Spleen (tissue), 7 donors: ENCODE data around the gene CNTNAP5.

Source experiments
- POLR2A ChIP-seq, 3 donors: fragments of 450-650 bp; IDR thresholded peaks; one replicate each; pipeline ENCODE4 v1.5.1; 2017; ENCODE audit warnings: antibody characterized with exemption in 3 of 3, mild to moderate bottlenecking in 1 of 3
- TF ChIP-seq, protein P1 (sequence below), 11 experiments: fragments of 200-600 bp in 7 of 11; fragments of 450-650 bp in 4 of 11; sonication (generic) in 4 of 11; IDR thresholded peaks in 8 of 11; conservative IDR thresholded peaks in 3 of 11; 1 replicate in 7 of 11; 2 replicates in 4 of 11; pipeline versions ENCODE4 v1.4.0 to v1.8.0; 2016 to 2021; ENCODE audit warnings: antibody characterized with exemption in 11 of 11, inconsistent platforms in 4 of 11, mild to moderate bottlenecking in 1 of 11
- donor health status: DM: no; HTN: no; CAD: no; lungs with moderate emphysema.
- donor health status: DM: no; HTN: no; CAD: no.
- donor health status: DM: no; HTN: no; CAD: no.

GRCh38 chr2:124886216-124886615, 861.1 kb downstream of the CNTNAP5 start:
- TF ChIP-seq, protein P1, sequence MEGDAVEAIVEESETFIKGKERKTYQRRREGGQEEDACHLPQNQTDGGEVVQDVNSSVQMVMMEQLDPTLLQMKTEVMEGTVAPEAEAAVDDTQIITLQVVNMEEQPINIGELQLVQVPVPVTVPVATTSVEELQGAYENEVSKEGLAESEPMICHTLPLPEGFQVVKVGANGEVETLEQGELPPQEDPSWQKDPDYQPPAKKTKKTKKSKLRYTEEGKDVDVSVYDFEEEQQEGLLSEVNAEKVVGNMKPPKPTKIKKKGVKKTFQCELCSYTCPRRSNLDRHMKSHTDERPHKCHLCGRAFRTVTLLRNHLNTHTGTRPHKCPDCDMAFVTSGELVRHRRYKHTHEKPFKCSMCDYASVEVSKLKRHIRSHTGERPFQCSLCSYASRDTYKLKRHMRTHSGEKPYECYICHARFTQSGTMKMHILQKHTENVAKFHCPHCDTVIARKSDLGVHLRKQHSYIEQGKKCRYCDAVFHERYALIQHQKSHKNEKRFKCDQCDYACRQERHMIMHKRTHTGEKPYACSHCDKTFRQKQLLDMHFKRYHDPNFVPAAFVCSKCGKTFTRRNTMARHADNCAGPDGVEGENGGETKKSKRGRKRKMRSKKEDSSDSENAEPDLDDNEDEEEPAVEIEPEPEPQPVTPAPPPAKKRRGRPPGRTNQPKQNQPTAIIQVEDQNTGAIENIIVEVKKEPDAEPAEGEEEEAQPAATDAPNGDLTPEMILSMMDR (IDR thresholded peaks at IDR 0.05 in 8 of 11, conservative IDR thresholded peaks at IDR 0.05 in 3 of 11), result no peak
- TF ChIP-seq POLR2A (IDR thresholded peaks at IDR 0.05), result no peak
